Activated gamma-delta T cell (primary cell): Measurements from ENCODE around the gene MLLT6.

Experiments used
- DNase-seq: peaks from one replicate; lab custom pipeline; 2025; lab: John Stamatoyannopoulos, UW

Gene MLLT6

GRCh38 chr17:38728290-38728831 lies 23.3 kb downstream of the MLLT6 start:
- DNase-seq = no peak

GRCh38 chr17:38729368-38729885 lies 24.4 kb downstream of the MLLT6 start:
- DNase-seq = no peak

DNA sequence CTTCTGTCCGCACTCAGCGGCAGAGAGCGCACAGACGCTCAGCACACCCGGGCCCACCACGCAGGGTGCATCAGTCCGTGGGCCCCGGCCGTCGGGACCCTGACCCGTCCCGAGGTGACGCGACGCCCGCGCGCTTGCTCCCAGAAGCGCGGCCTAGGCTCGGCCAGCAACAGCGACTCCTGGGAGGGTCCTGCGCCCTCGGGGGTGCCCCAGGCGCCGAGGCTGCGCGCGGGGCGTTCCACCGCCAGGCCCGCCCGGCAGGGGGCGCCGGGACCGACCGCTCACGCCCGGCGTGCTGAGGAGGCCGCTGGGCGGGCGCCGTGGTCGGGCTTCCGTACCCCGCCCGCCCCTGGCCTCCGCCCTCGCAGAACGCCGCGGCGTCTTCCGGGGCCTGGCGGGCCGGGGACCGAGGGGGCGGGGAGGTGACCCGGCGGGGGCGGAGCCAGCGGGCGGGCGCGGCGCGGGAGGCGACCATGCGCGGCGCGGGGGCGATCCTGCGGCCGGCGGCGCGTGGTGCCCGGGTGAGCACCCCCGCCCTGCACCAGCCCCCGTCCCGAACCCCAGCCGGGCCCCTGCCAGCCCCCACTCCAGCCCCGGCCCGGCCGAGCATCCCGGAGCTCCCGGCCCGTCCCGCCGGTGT lies 24.9 kb downstream of the MLLT6 start, which contains the start of gene CISD3:
Gene CISD3, plus strand, starts transcription at position 456 of the 640 bp plus-strand sequence. Its CDS starts 18 bp downstream, at position 474.
- peak; percentile 82 for DNase-seq

- DNase-seq = no peak
These were observed 25.7 kb downstream of the MLLT6 start for GRCh38 chr17:38730526-38731379.

GRCh38 chr17:38731526-38732294 lies 26.6 kb downstream of the MLLT6 start:
- no peak for DNase-seq

DNA sequence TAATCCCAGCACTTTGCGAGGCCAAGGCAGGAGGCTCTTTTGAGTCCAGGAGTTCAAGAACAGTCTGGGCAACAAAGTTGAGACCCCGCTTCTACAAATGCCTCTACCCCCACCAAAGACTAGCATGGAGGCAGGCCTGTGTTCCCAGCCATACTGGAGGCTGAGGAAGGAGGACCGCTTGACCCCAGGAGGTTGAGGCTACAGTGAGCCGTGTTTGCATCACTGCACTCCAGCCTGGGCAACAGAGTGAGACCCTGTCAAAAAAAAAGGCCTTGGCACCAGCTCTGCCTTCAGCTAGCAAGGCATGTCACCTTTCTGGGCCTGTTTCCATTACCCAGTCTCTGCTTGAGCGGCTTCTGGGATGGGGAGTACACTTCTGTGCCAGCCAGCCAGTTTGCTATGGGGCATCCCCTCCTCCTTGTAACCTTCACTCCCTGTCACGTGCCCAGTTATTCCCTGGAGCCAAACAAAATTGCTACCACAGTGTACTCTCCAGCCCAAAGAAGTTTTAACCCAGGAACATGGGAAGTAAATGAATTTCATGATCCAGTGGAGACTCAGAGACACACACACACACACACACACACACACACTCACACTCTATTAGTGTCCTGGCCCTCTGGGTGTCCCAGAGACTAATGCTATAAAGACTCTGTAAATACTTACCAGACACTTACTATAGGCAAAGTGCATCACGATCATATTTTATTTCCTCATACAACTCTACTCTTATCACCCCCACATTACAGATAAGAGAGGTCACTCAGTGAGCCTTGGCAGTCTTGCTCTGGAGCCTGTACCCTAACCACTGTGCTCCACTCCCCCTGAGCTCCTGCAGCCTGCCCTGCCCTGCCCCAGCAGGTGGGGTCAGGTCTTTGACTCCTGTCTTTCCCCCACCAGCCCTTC lies 27.6 kb downstream of the MLLT6 start:
- no peak for DNase-seq

GRCh38 chr17:38733282-38733981 lies 28.4 kb downstream of the MLLT6 start:
- DNase-seq = no peak

GRCh38 chr17:38733982-38734973 lies 29.2 kb downstream of the MLLT6 start:
- DNase-seq = no peak

- DNase-seq = no peak
These were observed 30.3 kb downstream of the MLLT6 start for GRCh38 chr17:38735161-38735997.

GRCh38 chr17:38738007-38738662 lies 33.1 kb downstream of the MLLT6 start:
- DNase-seq = no peak

- DNase-seq = no peak
These were observed 33.6 kb downstream of the MLLT6 start for GRCh38 chr17:38738686-38739085.

- no peak for DNase-seq
These were observed 34.2 kb downstream of the MLLT6 start for GRCh38 chr17:38739305-38739704.

- no peak for DNase-seq
These were observed 35.0 kb downstream of the MLLT6 start for GRCh38 chr17:38740044-38740443.

DNA sequence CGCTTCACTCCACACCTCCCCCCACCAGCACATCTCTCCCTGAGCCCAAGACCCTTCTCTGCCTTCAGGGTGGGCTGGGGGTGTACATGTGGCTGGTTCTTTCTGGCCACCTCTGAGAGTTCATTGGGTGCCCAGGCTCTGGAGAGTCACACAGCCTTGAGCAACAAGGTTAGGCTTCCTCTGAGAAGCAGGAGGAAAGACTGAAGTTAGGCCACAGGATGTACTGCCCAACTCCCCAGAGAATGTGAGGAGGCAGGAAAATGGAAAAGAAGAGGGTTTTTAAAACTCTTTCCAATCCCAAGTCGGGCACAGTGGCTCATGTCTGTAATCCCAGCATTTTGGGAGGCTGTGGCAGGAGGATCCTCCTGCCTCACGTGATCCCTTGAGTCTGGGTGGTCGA lies 35.7 kb downstream of the MLLT6 start:
- DNase-seq = no peak

- DNase-seq = no peak
These were observed 36.4 kb downstream of the MLLT6 start for GRCh38 chr17:38741461-38741860.

DNA sequence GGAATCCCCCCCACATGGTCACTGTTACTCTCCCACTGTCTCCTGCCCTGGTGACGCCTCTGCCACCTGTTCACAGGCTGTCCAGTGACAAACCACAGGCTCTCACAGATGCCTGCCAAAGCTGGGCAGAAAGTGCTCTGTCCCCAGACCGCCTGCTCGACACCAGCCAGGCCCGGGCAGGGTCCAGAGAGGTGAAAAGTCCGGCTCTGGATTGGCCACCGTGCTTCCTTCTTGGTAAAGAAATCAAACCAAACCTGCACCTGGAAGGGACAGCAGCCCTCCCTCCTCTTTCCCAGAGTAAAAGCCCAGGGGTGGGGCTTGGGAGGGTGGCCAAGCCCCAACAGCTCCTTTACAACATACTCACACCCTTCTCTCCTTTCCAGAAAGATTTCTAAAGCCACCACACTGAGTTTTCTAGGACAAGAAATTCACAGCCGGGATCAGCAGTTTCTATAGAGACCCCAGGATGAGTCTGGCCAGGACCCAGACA lies 36.9 kb downstream of the MLLT6 start:
- DNase-seq = no peak
